NCI-H2029 (cell line): ENCODE data around the gene MINDY3.
"Not testable (repeated sequence)": the region's sequence is repeated elsewhere in the genome, so short reads cannot be mapped to it uniquely, and the experiment has no call there.

ENCODE experiments used
- DNase-seq: peaks from one replicate; lab custom pipeline; 2025; lab: John Stamatoyannopoulos, UW

The MINDY3 gene

GRCh38 chr10:15856328-15857015 lies 3.8 kb downstream of the MINDY3 start:
- DNase-seq, result no peak

- DNase-seq, result no peak
Measured at GRCh38 chr10:15853800-15854199, 6.5 kb downstream of the MINDY3 start.

GRCh38 chr10:15852111-15852557 lies 8.2 kb downstream of the MINDY3 start:
- no peak for DNase-seq

GRCh38 chr10:15850337-15850978 lies 9.8 kb downstream of the MINDY3 start:
- not testable (repeated sequence) for DNase-seq

- DNase-seq, result no peak
Measured at GRCh38 chr10:15849316-15849715, 11.0 kb downstream of the MINDY3 start.

- no peak for DNase-seq
Measured at GRCh38 chr10:15847481-15847880, 12.8 kb downstream of the MINDY3 start.

- no peak for DNase-seq
Measured at GRCh38 chr10:15844517-15844916, 15.8 kb downstream of the MINDY3 start.

GRCh38 chr10:15843695-15844094 lies 16.6 kb downstream of the MINDY3 start:
- no peak for DNase-seq

GRCh38 chr10:15842556-15843169 lies 17.6 kb downstream of the MINDY3 start:
- no peak for DNase-seq

- no peak for DNase-seq
Measured at GRCh38 chr10:15841696-15842095, 18.6 kb downstream of the MINDY3 start.

- no peak for DNase-seq
Measured at GRCh38 chr10:15836807-15837206, 23.5 kb downstream of the MINDY3 start.

GRCh38 chr10:15829495-15829894 lies 30.8 kb downstream of the MINDY3 start:
- no peak for DNase-seq

- DNase-seq, result no peak
Measured at GRCh38 chr10:15824498-15824897, 35.8 kb downstream of the MINDY3 start.

GRCh38 chr10:15822131-15822530 lies 38.2 kb downstream of the MINDY3 start:
- DNase-seq, result no peak

GRCh38 chr10:15821046-15821683 lies 39.1 kb downstream of the MINDY3 start:
- no peak for DNase-seq

- DNase-seq, result no peak
Measured at GRCh38 chr10:15817409-15818046, 42.8 kb downstream of the MINDY3 start.

- DNase-seq, result no peak
Measured at GRCh38 chr10:15815242-15815885, 44.9 kb downstream of the MINDY3 start.

- DNase-seq, result no peak
Measured at GRCh38 chr10:15814565-15814964, 45.7 kb downstream of the MINDY3 start.

- DNase-seq, result no peak
Measured at GRCh38 chr10:15813415-15813814, 46.9 kb downstream of the MINDY3 start.

- DNase-seq, result no peak
Measured at GRCh38 chr10:15809450-15809849, 50.9 kb downstream of the MINDY3 start.

- no peak for DNase-seq
Measured at GRCh38 chr10:15808204-15808797, 52.0 kb downstream of the MINDY3 start.
